Parathyroid adenoma (tissue), 2 donors: ENCODE measurements around the gene P2RX2.

Experiments used
- H2AFZ ChIP-seq: fragments of 300-600 bp; sonication (generic); one replicate; pipeline ENCODE4 v1.7.0; 2017; ENCODE audit warnings: antibody characterized with exemption, mild to moderate bottlenecking
- H3K27ac ChIP-seq: fragments of 300-600 bp; sonication (generic); one replicate; pipeline ENCODE4 v1.7.0; 2017
- H3K27me3 ChIP-seq: fragments of 300-600 bp; sonication (generic); one replicate; pipeline ENCODE4 v1.7.0; 2017; ENCODE audit warnings: low read length; ENCODE audit not compliant: control insufficient read depth, insufficient read depth
- H3K36me3 ChIP-seq: fragments of 300-600 bp; sonication (generic); one replicate; pipeline ENCODE4 v1.7.0; 2017; ENCODE audit warnings: low read length; ENCODE audit not compliant: control insufficient read depth, insufficient read depth
- H3K4me1 ChIP-seq: fragments of 300-600 bp; sonication (generic); one replicate; pipeline ENCODE4 v1.7.0; 2017; ENCODE audit warnings: control low read depth
- H3K4me2 ChIP-seq: fragments of 300-600 bp; sonication (generic); one replicate; pipeline ENCODE4 v1.7.0; 2017; ENCODE audit warnings: low read length
- H3K4me3 ChIP-seq: fragments of 300-600 bp; sonication (generic); one replicate; pipeline ENCODE4 v1.7.0; 2017; ENCODE audit warnings: low read depth, low read length
- H3K79me2 ChIP-seq: fragments of 300-600 bp; sonication (generic); one replicate; pipeline ENCODE4 v1.7.0; 2017; ENCODE audit warnings: control low read depth
- H3K9ac ChIP-seq: fragments of 300-600 bp; sonication (generic); one replicate; pipeline ENCODE4 v1.7.0; 2017; ENCODE audit warnings: mild to moderate bottlenecking
- H3K9me3 ChIP-seq: fragments of 300-600 bp; sonication (generic); one replicate; pipeline ENCODE4 v1.7.0; 2017; ENCODE audit warnings: low read length; ENCODE audit not compliant: control insufficient read depth
- CTCF ChIP-seq: fragments of 300-600 bp; sonication (generic); IDR thresholded peaks from one replicate; pipeline ENCODE4 v1.7.0; 2017; ENCODE audit warnings: antibody characterized with exemption, mild to moderate bottlenecking
- donor health status: primary hyperparathyroidism.

P2RX2 gene

GRCh38 chr12:132591107-132591935, 27.3 kb upstream of the P2RX2 start:
- Histone ChIP-seq H3K4me1 (no peaks in the 10 kb centered on the region), H3K36me3 (no peaks in the 10 kb centered on the region), H2AFZ (no peak overlapping the region), H3K27ac (no peak overlapping the region), H3K9me3 (no peaks in the 10 kb centered on the region), H3K4me2 (no peak overlapping the region), H3K4me3 (no peak overlapping the region), H3K9ac (no peak overlapping the region), H3K27me3 (no peaks in the 10 kb centered on the region), H3K79me2 (no peaks in the 10 kb centered on the region)
- TF ChIP-seq CTCF = no peak

- H3K36me3 ChIP-seq = no peaks in the 10 kb centered on the region
- no peaks in the 10 kb centered on the region for H3K4me1 ChIP-seq
- H3K79me2 ChIP-seq = no peaks in the 10 kb centered on the region
- H3K9ac ChIP-seq = no peak overlapping the region
- H3K4me2 ChIP-seq = no peak overlapping the region
- H2AFZ ChIP-seq = no peak overlapping the region
- no peak overlapping the region for H3K4me3 ChIP-seq
- no peaks in the 10 kb centered on the region for H3K9me3 ChIP-seq
- TF ChIP-seq CTCF = no peak
- H3K27me3 ChIP-seq = no peaks in the 10 kb centered on the region
- H3K27ac ChIP-seq = no peak overlapping the region
Observed at GRCh38 chr12:132592282-132592970, 26.1 kb upstream of the P2RX2 start.

DNA sequence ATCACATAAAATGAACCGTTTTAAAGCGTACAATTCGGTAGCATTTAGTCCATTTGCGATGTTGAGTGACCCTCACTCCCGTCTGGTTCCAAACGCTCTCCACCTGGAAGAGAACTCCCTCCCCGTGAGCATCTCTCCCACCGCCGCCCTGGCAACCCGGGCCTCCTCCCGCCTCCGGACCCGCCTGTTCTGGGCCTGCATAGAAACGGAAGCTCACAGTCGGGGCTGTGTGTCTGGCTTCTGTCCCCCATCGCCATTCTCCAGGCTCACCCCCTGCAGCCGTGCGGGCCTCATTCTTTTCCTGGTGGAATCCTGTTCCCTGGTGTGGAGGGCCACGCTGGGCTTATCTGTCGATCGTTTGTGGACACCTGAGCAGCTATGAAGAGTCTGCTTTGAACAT, 25.5 kb upstream of the P2RX2 start:
- TF ChIP-seq CTCF = no peak
- Histone ChIP-seq H3K4me3 (no peak overlapping the region), H3K79me2 (no peaks in the 10 kb centered on the region), H3K4me2 (no peak overlapping the region), H2AFZ (peak overlapping the region; percentile 45), H3K36me3 (no peaks in the 10 kb centered on the region), H3K9me3 (no peaks in the 10 kb centered on the region), H3K4me1 (no peaks in the 10 kb centered on the region), H3K9ac (no peak overlapping the region), H3K27me3 (no peaks in the 10 kb centered on the region), H3K27ac (no peak overlapping the region)

DNA sequence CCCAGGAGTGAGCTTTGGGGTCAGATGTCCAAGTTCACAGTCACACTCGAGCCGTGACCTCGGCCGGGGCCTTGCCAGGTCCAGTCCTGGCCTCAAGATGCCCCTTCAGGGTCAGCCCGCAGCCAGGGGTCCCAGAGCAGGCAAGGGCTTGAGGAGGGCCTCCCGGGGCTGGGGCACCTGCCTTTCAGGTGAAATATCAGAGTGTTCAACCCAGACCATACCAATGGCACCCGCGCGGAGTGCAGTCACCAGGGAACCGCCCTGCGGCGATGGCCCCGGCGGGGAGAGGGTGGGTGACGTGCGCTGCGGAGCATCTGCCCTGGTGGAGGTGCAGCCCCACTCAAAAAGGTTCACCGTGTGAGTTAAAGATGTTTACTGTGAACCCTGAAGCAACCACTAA, 25.1 kb upstream of the P2RX2 start:
- no peak for TF ChIP-seq CTCF
- Histone ChIP-seq H3K27ac (no peak overlapping the region), H3K79me2 (no peaks in the 10 kb centered on the region), H3K27me3 (no peaks in the 10 kb centered on the region), H2AFZ (peak overlapping the region; percentile 45), H3K9ac (no peak overlapping the region), H3K4me2 (peak overlapping the region; percentile 34), H3K9me3 (no peaks in the 10 kb centered on the region), H3K36me3 (no peaks in the 10 kb centered on the region), H3K4me1 (no peaks in the 10 kb centered on the region), H3K4me3 (peak overlapping the region; percentile 1)
